Endodermal cell (in vitro differentiated cells): ENCODE results near the gene APMAP. TPM values are rescaled to one million over a fixed set of nuclear protein-coding genes. Genes with fewer than 3 reads are reported as not detected.
A peak's percentile ranks its signal among the peaks of the same experiment; 100 is the strongest.
"Not testable (repeated sequence)": the region's sequence is repeated elsewhere in the genome, so short reads cannot be mapped to it uniquely, and the experiment has no call there.

Source experiments
- DNase-seq: peaks from one replicate; pipeline ENCODE4 v3.0.0-alpha.2; 2017
- H3K27ac ChIP-seq: 2 replicates; pipeline ENCODE4 v1.5.1; 2013; ENCODE audit warnings: mild to moderate bottlenecking, low read depth, low read length, moderate library complexity
- H3K27me3 ChIP-seq: 2 replicates; pipeline ENCODE4 v1.6.1; 2013; ENCODE audit warnings: mild to moderate bottlenecking, low read length, moderate library complexity; ENCODE audit not compliant: insufficient read depth, control insufficient read depth, poor library complexity, severe bottlenecking
- H3K36me3 ChIP-seq: 2 replicates; pipeline ENCODE4 v1.7.0; 2013; ENCODE audit warnings: mild to moderate bottlenecking, low read length, moderate library complexity; ENCODE audit not compliant: control insufficient read depth, insufficient read depth
- H3K4me1 ChIP-seq: one replicate; pipeline ENCODE4 v1.7.0; 2013; ENCODE audit warnings: low read length; ENCODE audit not compliant: control insufficient read depth, insufficient read depth
- H3K4me3 ChIP-seq: 2 replicates; pipeline ENCODE4 v1.5.1; 2013; ENCODE audit warnings: mild to moderate bottlenecking, low read length, moderate library complexity
- H3K9ac ChIP-seq: 2 replicates; pipeline ENCODE4 v1.6.1; 2013; ENCODE audit warnings: mild to moderate bottlenecking, low read length, moderate library complexity; ENCODE audit not compliant: poor library complexity, severe bottlenecking; ENCODE audit errors: extremely low read depth
- H3K9me3 ChIP-seq: 2 replicates; pipeline ENCODE4 v1.6.1; 2013; ENCODE audit warnings: mild to moderate bottlenecking, low read length, moderate library complexity; ENCODE audit not compliant: control insufficient read depth
- H3K27ac Mint-ChIP-seq: 2 replicates; pipeline ENCODE4 v1.8.0; 2020; ENCODE audit warnings: mixed read lengths
- H3K27me3 Mint-ChIP-seq: 2 replicates; pipeline ENCODE4 v1.8.0; 2021; ENCODE audit warnings: mild to moderate bottlenecking, mixed read lengths; ENCODE audit not compliant: insufficient read depth
- H3K36me3 Mint-ChIP-seq: 2 replicates; pipeline ENCODE4 v1.8.0; 2020; ENCODE audit warnings: low read depth, mixed read lengths
- H3K4me1 Mint-ChIP-seq: 2 replicates; pipeline ENCODE4 v1.8.0; 2020; ENCODE audit warnings: mixed read lengths
- H3K4me3 Mint-ChIP-seq: 2 replicates; pipeline ENCODE4 v1.8.0; 2020; ENCODE audit warnings: mild to moderate bottlenecking, moderate library complexity, mixed read lengths
- H3K9me3 Mint-ChIP-seq: 2 replicates; pipeline ENCODE4 v1.8.0; 2020; ENCODE audit warnings: mild to moderate bottlenecking, mixed read lengths
- WGBS, 2 experiments: methylation state at CpG; one replicate each; pipeline versions ENCODE4 v1.1.5 to v1.1.7; 2013; ENCODE audit warnings: missing lambda C conversion rate in 2 of 2, mixed read lengths in 1 of 2; ENCODE audit not compliant: insufficient coverage in 1 of 2, insufficient read length in 1 of 2; 5-methylcytosine and 5-hydroxymethylcytosine counted together
- total RNA-seq, 2 donors: library from RNA; stranded (reverse); fragmentation: NEBNext Ultra II Directional in 1 of 2; extraction: Animal tissue kit (Norgen Biotek cat#: 25700) in 1 of 2; gene quantifications; 2 replicates in 1 of 2; 3 replicates in 1 of 2; pipeline ENCODE4 v1.2.1, GENCODE V29; 2021
- TF ChIP-seq, protein P1 (sequence below): fragments of 200-600 bp; sonication (generic); conservative IDR thresholded peaks from 2 replicates; pipeline ENCODE4 v1.5.0; 2021; ENCODE audit warnings: antibody characterized with exemption, mild to moderate bottlenecking

APMAP gene
- total RNA-seq, 2 donors from 2014 or later = 60.2 to 65.6 TPM

DNA sequence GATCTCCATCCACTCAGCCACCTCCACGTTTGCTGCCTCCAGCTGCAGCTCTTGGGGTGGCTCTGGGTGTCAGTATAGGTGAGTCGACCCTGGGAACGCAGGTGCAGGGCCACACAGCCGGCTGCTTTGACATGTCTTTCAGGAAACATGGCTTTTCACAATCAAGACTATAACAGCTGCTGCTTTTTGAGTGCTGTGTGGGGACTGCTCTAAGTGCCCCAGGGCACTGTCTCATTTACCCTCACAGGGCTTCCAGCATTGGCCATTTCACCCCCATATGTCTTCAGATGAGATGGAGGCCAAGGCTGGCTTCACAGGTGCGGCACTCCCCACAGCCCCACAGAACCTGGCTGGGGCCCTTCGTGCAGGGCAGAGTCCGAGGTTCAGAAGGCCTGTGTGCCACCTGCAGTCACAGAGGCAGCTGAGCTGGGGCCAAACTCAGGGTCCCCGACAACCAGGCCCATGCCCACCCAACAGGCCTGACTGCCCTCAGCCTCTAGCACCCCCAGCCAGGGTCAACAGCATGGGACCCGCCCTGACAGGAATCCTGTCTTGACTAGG is 58.4 kb downstream of the APMAP start:
- no peak overlapping the region for H3K27ac Mint-ChIP-seq
- H3K4me3 ChIP-seq = no peak overlapping the region
- TF ChIP-seq, protein P1, sequence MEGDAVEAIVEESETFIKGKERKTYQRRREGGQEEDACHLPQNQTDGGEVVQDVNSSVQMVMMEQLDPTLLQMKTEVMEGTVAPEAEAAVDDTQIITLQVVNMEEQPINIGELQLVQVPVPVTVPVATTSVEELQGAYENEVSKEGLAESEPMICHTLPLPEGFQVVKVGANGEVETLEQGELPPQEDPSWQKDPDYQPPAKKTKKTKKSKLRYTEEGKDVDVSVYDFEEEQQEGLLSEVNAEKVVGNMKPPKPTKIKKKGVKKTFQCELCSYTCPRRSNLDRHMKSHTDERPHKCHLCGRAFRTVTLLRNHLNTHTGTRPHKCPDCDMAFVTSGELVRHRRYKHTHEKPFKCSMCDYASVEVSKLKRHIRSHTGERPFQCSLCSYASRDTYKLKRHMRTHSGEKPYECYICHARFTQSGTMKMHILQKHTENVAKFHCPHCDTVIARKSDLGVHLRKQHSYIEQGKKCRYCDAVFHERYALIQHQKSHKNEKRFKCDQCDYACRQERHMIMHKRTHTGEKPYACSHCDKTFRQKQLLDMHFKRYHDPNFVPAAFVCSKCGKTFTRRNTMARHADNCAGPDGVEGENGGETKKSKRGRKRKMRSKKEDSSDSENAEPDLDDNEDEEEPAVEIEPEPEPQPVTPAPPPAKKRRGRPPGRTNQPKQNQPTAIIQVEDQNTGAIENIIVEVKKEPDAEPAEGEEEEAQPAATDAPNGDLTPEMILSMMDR = no peak

DNA sequence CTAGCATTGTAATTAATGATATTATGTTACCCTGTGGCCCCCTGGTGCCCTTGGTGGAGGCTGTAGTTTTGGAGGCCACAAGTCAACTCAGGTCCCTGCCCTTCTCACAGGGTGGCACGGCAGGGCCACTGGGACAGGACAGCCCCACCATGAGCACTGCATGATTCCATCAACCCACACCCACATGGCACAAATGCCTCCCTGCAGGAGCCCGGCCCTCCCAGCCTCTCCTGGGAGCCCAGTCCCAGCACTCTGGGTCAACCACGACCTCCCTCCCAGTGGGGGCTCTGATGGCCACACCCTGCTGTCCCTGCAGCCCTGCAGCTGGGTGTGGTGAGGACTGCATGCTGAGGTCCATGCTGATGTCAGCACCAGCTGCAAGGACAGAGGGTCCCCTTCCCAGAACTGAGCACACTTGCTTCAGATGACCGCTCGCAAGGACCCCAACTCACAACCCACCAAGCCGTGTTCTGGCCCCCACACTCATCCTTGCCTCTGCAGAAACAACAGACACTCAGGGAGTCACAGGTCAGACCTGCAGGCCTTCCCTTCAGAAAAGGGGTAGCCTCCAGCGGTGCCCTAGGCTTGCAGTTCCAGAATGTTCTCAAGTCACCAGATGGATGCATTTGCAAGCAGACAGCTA is 59.2 kb downstream of the APMAP start:
- peaks cover 15% of the 10 kb centered on the region for H3K4me1 Mint-ChIP-seq
- peak; percentile 20 for DNase-seq
- Histone ChIP-seq H3K27ac (no peak overlapping the region), H3K4me1 (no peaks in the 10 kb centered on the region), H3K9me3 (no peaks in the 10 kb centered on the region), H3K4me3 (no peak overlapping the region), H3K9ac (no peak overlapping the region), H3K36me3 (no peaks in the 10 kb centered on the region), H3K27me3 (no peaks in the 10 kb centered on the region)
- H3K27ac Mint-ChIP-seq = no peak overlapping the region
- no peak overlapping the region for H3K4me3 Mint-ChIP-seq
- 84 to 97% methylated on average over 3 to 7 of the region's 7 CpGs for WGBS, 2 experiments
- no peaks in the 10 kb centered on the region for H3K27me3 Mint-ChIP-seq
- peaks cover 12% of the 10 kb centered on the region for H3K9me3 Mint-ChIP-seq
- H3K36me3 Mint-ChIP-seq = no peaks in the 10 kb centered on the region
- TF ChIP-seq, protein P1 = no peak

More for the DNA sequence above, 58.4 kb downstream of the APMAP start:
- H3K4me1 Mint-ChIP-seq = peaks cover 15% of the 10 kb centered on the region
- H3K9me3 Mint-ChIP-seq = peaks cover 12% of the 10 kb centered on the region
- H3K27me3 Mint-ChIP-seq = no peaks in the 10 kb centered on the region
- 80 to 86% methylated on average over 2 to 9 of the region's 9 CpGs for WGBS, 2 experiments
- Histone ChIP-seq H3K36me3 (no peaks in the 10 kb centered on the region), H3K27ac (no peak overlapping the region), H3K9me3 (no peaks in the 10 kb centered on the region), H3K9ac (no peak overlapping the region), H3K4me1 (no peaks in the 10 kb centered on the region), H3K27me3 (no peaks in the 10 kb centered on the region)
- DNase-seq = peak; percentile 20
- no peaks in the 10 kb centered on the region for H3K36me3 Mint-ChIP-seq
- no peak overlapping the region for H3K4me3 Mint-ChIP-seq

DNA sequence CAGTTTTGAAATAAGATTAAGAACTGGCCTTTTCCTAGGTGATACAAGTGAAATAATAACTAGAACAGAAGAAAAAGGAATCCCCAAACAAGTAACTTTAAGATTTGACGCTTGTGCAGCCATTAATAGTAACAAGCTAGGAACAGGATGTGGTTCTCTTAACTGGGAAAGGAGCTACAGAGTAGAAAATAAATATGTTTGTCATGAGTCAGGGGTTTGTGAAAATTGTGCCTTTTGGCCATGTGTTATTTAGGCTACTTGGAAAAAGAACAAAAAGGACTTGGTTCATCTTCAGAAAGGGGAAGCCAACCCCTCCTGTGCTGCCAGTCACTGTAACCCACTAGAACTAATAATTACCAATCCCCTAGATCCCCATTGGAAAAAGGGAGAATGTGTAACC is 60.7 kb downstream of the APMAP start:
- not testable (repeated sequence) for H3K36me3 ChIP-seq, H3K27me3 ChIP-seq, H3K36me3 Mint-ChIP-seq, H3K27ac Mint-ChIP-seq, H3K4me1 ChIP-seq, DNase-seq, H3K27ac ChIP-seq, H3K9me3 ChIP-seq, H3K4me3 Mint-ChIP-seq, H3K9ac ChIP-seq, H3K4me3 ChIP-seq, H3K27me3 Mint-ChIP-seq
- Mint-ChIP-seq H3K4me1 (peaks cover 15% of the 10 kb centered on the region), H3K9me3 (peaks cover 14% of the 10 kb centered on the region)
- WGBS, 2 experiments = 92% methylated on average over 1 of the region's 1 CpG; no CpG with 5 or more reads in 1 of the 2 experiments
